Measurements from ENCODE around the gene SENP8. TPM values are rescaled to one million over a fixed set of nuclear protein-coding genes. Genes with fewer than 3 reads are reported as not detected.

Gene SENP8
- total RNA-seq, 4 donors from 2014 or later: 1.2 to 2.2 (median 1.9) TPM

- 88 to 100% methylated on average over 1 of the region's 1 CpG for WGBS, 2 donors
- H3K9me3 ChIP-seq: no peaks in the 10 kb centered on the region
- no peak overlapping the region for H3K27ac ChIP-seq
- H3K36me3 ChIP-seq: no peaks in the 10 kb centered on the region
- peaks cover 0 to 9% (median 3%) of the 10 kb centered on the region in 4 donors for H3K4me1 ChIP-seq
- H3K4me3 ChIP-seq: no peak overlapping the region
- no peak for DNase-seq (ENCODE audit: low spot score in 2 of 2)
- TF ChIP-seq EP300 (IDR thresholded peaks at IDR 0.05) (no peak), POLR2A (IDR thresholded peaks at IDR 0.05) (no peak), CTCF (IDR thresholded peaks at IDR 0.05) (no peak)
- no peaks in the 10 kb centered on the region for H3K27me3 ChIP-seq
These were observed 40.3 kb upstream of the SENP8 start for GRCh38 chr15:72077950-72078349.

- no peaks in the 10 kb centered on the region for H3K36me3 ChIP-seq
- peaks cover 0 to 9% (median 3%) of the 10 kb centered on the region in 4 donors for H3K4me1 ChIP-seq
- H3K27ac ChIP-seq: no peak overlapping the region
- H3K27me3 ChIP-seq: no peaks in the 10 kb centered on the region
- no peak for DNase-seq (ENCODE audit: low spot score in 2 of 2)
- no peak overlapping the region for H3K4me3 ChIP-seq
- no peaks in the 10 kb centered on the region for H3K9me3 ChIP-seq
- WGBS, 2 donors: 86 to 90% methylated on average over 6 of the region's 6 CpGs
- TF ChIP-seq EP300 (IDR thresholded peaks at IDR 0.05) (no peak), POLR2A (IDR thresholded peaks at IDR 0.05) (no peak), CTCF (IDR thresholded peaks at IDR 0.05) (no peak)
These were observed 39.3 kb upstream of the SENP8 start for GRCh38 chr15:72078887-72079286.

- H3K4me1 ChIP-seq: peaks cover 0 to 11% (median 0%) of the 10 kb centered on the region in 4 donors
- no peaks in the 10 kb centered on the region for H3K9me3 ChIP-seq
- H3K4me3 ChIP-seq: no peak overlapping the region
- TF ChIP-seq EP300 (IDR thresholded peaks at IDR 0.05): no peak
- no peak for TF ChIP-seq CTCF (IDR thresholded peaks at IDR 0.05)
- TF ChIP-seq POLR2A (IDR thresholded peaks at IDR 0.05): no peak
- no peaks in the 10 kb centered on the region for H3K27me3 ChIP-seq
- 58 to 71% methylated on average over 1 of the region's 1 CpG for WGBS, 2 donors
- H3K27ac ChIP-seq: no peak overlapping the region
- peaks cover 0 to 5% (median 0%) of the 10 kb centered on the region in 3 donors for H3K36me3 ChIP-seq
- no peak for DNase-seq (ENCODE audit: low spot score in 2 of 2)
These were observed 36.0 kb upstream of the SENP8 start for GRCh38 chr15:72082176-72082575.

- 82 to 87% methylated on average over 11 of the region's 11 CpGs for WGBS, 2 donors
- no peaks in the 10 kb centered on the region for H3K27me3 ChIP-seq
- no peak overlapping the region for H3K4me3 ChIP-seq
- no peaks in the 10 kb centered on the region for H3K9me3 ChIP-seq
- H3K36me3 ChIP-seq: peaks cover 0 to 8% (median 0%) of the 10 kb centered on the region in 3 donors
- H3K27ac ChIP-seq: no peak overlapping the region
- no peak for TF ChIP-seq EP300 (IDR thresholded peaks at IDR 0.05)
- TF ChIP-seq POLR2A (IDR thresholded peaks at IDR 0.05): no peak
- no peak for TF ChIP-seq CTCF (IDR thresholded peaks at IDR 0.05)
- peaks cover 0 to 14% (median 0%) of the 10 kb centered on the region in 4 donors for H3K4me1 ChIP-seq
- no peak for DNase-seq (ENCODE audit: low spot score in 2 of 2)
These were observed 32.0 kb upstream of the SENP8 start for GRCh38 chr15:72086010-72086697.

- Histone ChIP-seq H3K4me3 (no peak overlapping the region), H3K27me3 (no peaks in the 10 kb centered on the region), H3K4me1 (peaks cover 0 to 14% (median 0%) of the 10 kb centered on the region in 4 donors), H3K36me3 (peaks cover 0 to 8% (median 0%) of the 10 kb centered on the region in 3 donors), H3K27ac (no peak overlapping the region), H3K9me3 (no peaks in the 10 kb centered on the region)
- TF ChIP-seq POLR2A (IDR thresholded peaks at IDR 0.05) (no peak), CTCF (IDR thresholded peaks at IDR 0.05) (no peak), EP300 (IDR thresholded peaks at IDR 0.05) (no peak)
- 89 to 96% methylated on average over 8 to 9 of the region's 9 CpGs for WGBS, 2 donors
- no peak for DNase-seq (ENCODE audit: low spot score in 2 of 2)
These were observed 31.1 kb upstream of the SENP8 start for GRCh38 chr15:72086920-72087648.

Data from tibial nerve (tissue), 4 donors.